IPS DF 6.9 (cell line): Measurements from ENCODE around the gene CELSR3.

Experiments
- DNase-seq: peaks from one replicate; pipeline ENCODE4 v3.0.0-alpha.2; 2013; ENCODE audit warnings: low read depth, low spot score
- H3K27ac ChIP-seq: one replicate; pipeline ENCODE4 v1.5.1; 2013; ENCODE audit warnings: low read length, control low read depth
- H3K27me3 ChIP-seq: 2 replicates; pipeline ENCODE4 v1.6.1; 2013; ENCODE audit warnings: mild to moderate bottlenecking, low read length; ENCODE audit not compliant: control insufficient read depth, insufficient read depth
- H3K36me3 ChIP-seq: 2 replicates; pipeline ENCODE4 v1.6.1; 2013; ENCODE audit warnings: low read length; ENCODE audit not compliant: control insufficient read depth, insufficient read depth
- H3K4me1 ChIP-seq: 2 replicates; pipeline ENCODE4 v1.6.1; 2013; ENCODE audit warnings: low read length; ENCODE audit not compliant: control insufficient read depth, insufficient read depth
- H3K4me3 ChIP-seq: 2 replicates; pipeline ENCODE4 v1.5.1; 2013; ENCODE audit warnings: mild to moderate bottlenecking, low read length
- H3K9me3 ChIP-seq: 2 replicates; pipeline ENCODE4 v1.6.1; 2013; ENCODE audit warnings: low read length, inconsistent platforms; ENCODE audit not compliant: control insufficient read depth, insufficient read depth
- WGBS: extraction: QIAGEN DNeasy Blood & Tissue Kit; methylation state at CpG from one replicate; pipeline ENCODE4 v1.1.7; 2013; ENCODE audit warnings: mixed read lengths, missing lambda C conversion rate; ENCODE audit not compliant: insufficient read length, insufficient coverage; 5-methylcytosine and 5-hydroxymethylcytosine counted together

CELSR3 gene

GRCh38 chr3:48635222-48636021 is 27.3 kb downstream of the CELSR3 start, which contains the start of gene SLC26A6:
SLC26A6 (minus strand) TSS chr3:48635461; CDS start chr3:48635393, 68 bp downstream.
- peak; percentile 88 for DNase-seq
- Histone ChIP-seq H3K27ac (no peak within 1 kb of the TSS), H3K4me1 (peaks cover 5% of the 10 kb centered on the region), H3K4me3 (peak within 1 kb of the TSS; percentile 92), H3K27me3 (no peaks in the 10 kb centered on the region), H3K36me3 (peaks cover 34% of the 10 kb centered on the region), H3K9me3 (no peaks in the 10 kb centered on the region)
- no CpG with 5 or more reads among the region's 68 CpGs for WGBS

GRCh38 chr3:48634661-48635221 is 27.9 kb downstream of the CELSR3 start:
- H3K4me3 ChIP-seq, result peak overlapping the region; percentile 92
- H3K36me3 ChIP-seq, result peaks cover 31% of the 10 kb centered on the region
- no peak for DNase-seq
- no peak overlapping the region for H3K27ac ChIP-seq
- no peaks in the 10 kb centered on the region for H3K27me3 ChIP-seq
- WGBS, result no CpG with 5 or more reads among the region's 30 CpGs
- H3K4me1 ChIP-seq, result peaks cover 5% of the 10 kb centered on the region
- no peaks in the 10 kb centered on the region for H3K9me3 ChIP-seq

GRCh38 chr3:48633743-48634142 is 28.9 kb downstream of the CELSR3 start:
- H3K36me3 ChIP-seq, result peaks cover 27% of the 10 kb centered on the region
- no CpG with 5 or more reads among the region's 2 CpGs for WGBS
- H3K4me3 ChIP-seq, result no peak overlapping the region

GRCh38 chr3:48633256-48633655 is 29.4 kb downstream of the CELSR3 start:
- Histone ChIP-seq H3K27me3 (no peaks in the 10 kb centered on the region), H3K4me3 (no peak overlapping the region), H3K9me3 (no peaks in the 10 kb centered on the region), H3K4me1 (peaks cover 5% of the 10 kb centered on the region), H3K27ac (no peak overlapping the region), H3K36me3 (peaks cover 29% of the 10 kb centered on the region)
- WGBS, result no CpG with 5 or more reads among the region's 15 CpGs
- DNase-seq, result no peak

More at GRCh38 chr3:48633743-48634142, 28.9 kb downstream of the CELSR3 start:
- Histone ChIP-seq H3K4me1 (peaks cover 5% of the 10 kb centered on the region), H3K27me3 (no peaks in the 10 kb centered on the region), H3K9me3 (no peaks in the 10 kb centered on the region), H3K27ac (no peak overlapping the region)
- DNase-seq, result no peak

- no peak for DNase-seq
- WGBS, result no CpG with 5 or more reads among the region's 22 CpGs
- Histone ChIP-seq H3K4me3 (no peak overlapping the region), H3K9me3 (no peaks in the 10 kb centered on the region), H3K36me3 (peaks cover 41% of the 10 kb centered on the region), H3K27ac (no peak overlapping the region), H3K27me3 (no peaks in the 10 kb centered on the region), H3K4me1 (peaks cover 5% of the 10 kb centered on the region; the same call in 1 of the 2 replicates)
These were observed 30.9 kb downstream of the CELSR3 start for GRCh38 chr3:48631516-48632448.

GRCh38 chr3:48630833-48631232 is 31.9 kb downstream of the CELSR3 start:
- Histone ChIP-seq H3K9me3 (no peaks in the 10 kb centered on the region), H3K27me3 (no peaks in the 10 kb centered on the region), H3K4me1 (0 out of 2 replicates have a peak, but pooled peaks cover 3% of the 10 kb centered on the region), H3K27ac (no peak overlapping the region), H3K4me3 (no peak overlapping the region), H3K36me3 (peaks cover 44% of the 10 kb centered on the region)
- DNase-seq, result no peak
- WGBS, result no CpG with 5 or more reads among the region's 12 CpGs

GRCh38 chr3:48630407-48630806 is 32.3 kb downstream of the CELSR3 start:
- WGBS, result no CpG with 5 or more reads among the region's 8 CpGs
- Histone ChIP-seq H3K4me3 (no peak overlapping the region), H3K36me3 (peaks cover 49% of the 10 kb centered on the region), H3K9me3 (no peaks in the 10 kb centered on the region), H3K27ac (no peak overlapping the region), H3K27me3 (no peaks in the 10 kb centered on the region), H3K4me1 (0 out of 2 replicates have a peak, but pooled peaks cover 3% of the 10 kb centered on the region)
- DNase-seq, result no peak

GRCh38 chr3:48629894-48630293 is 32.8 kb downstream of the CELSR3 start:
- DNase-seq, result no peak
- H3K27me3 ChIP-seq, result no peaks in the 10 kb centered on the region
- H3K4me3 ChIP-seq, result no peak overlapping the region; the same call in 1 of the 2 replicates
- 0 out of 2 replicates have a peak, but pooled peaks cover 3% of the 10 kb centered on the region for H3K4me1 ChIP-seq
- no peaks in the 10 kb centered on the region for H3K9me3 ChIP-seq
- WGBS, result no CpG with 5 or more reads among the region's 12 CpGs
- peaks cover 52% of the 10 kb centered on the region for H3K36me3 ChIP-seq
- H3K27ac ChIP-seq, result no peak overlapping the region

- H3K4me1 ChIP-seq, result peaks cover 3% of the 10 kb centered on the region
- no peak overlapping the region for H3K27ac ChIP-seq
- H3K9me3 ChIP-seq, result no peaks in the 10 kb centered on the region
- peaks cover 51% of the 10 kb centered on the region for H3K36me3 ChIP-seq
- no peak overlapping the region for H3K4me3 ChIP-seq
- WGBS, result no CpG with 5 or more reads among the region's 13 CpGs
- no peaks in the 10 kb centered on the region for H3K27me3 ChIP-seq
- DNase-seq, result no peak
These were observed 34.2 kb downstream of the CELSR3 start for GRCh38 chr3:48628277-48629017.
